Gastroesophageal sphincter (tissue), 4 donors: ENCODE data around the gene ZNF362. TPM values are rescaled to one million over a fixed set of nuclear protein-coding genes. Genes with fewer than 3 reads are reported as not detected.

Experiments used
- ATAC-seq: fragments of 150-250 bp; one replicate; pipeline ENCODE4 v1.9.1; 2016; ENCODE audit warnings: mild to moderate bottlenecking, moderate library complexity
- H3K27ac ChIP-seq, 4 donors: fragments of 200-600 bp; sonication (generic) in 3 of 4; 1 replicate in 3 of 4; 2 replicates in 1 of 4; pipeline ENCODE4 v1.5.1; 2016 to 2019
- H3K27me3 ChIP-seq: fragments of 200-600 bp; sonication (generic); one replicate; pipeline ENCODE4 v1.5.1; 2019
- H3K36me3 ChIP-seq, 2 donors: fragments of 200-600 bp; sonication (generic); one replicate each; pipeline ENCODE4 v1.5.1; 2019; ENCODE audit warnings: control low read depth in 1 of 2
- H3K4me1 ChIP-seq, 3 donors: fragments of 200-600 bp; sonication (generic); 1 replicate in 2 of 3; 2 replicates in 1 of 3; pipeline ENCODE4 v1.5.1; 2016 to 2019; ENCODE audit warnings: control low read depth in 2 of 3
- H3K4me3 ChIP-seq, 2 donors: fragments of 200-600 bp; sonication (generic); one replicate each; pipeline ENCODE4 v1.5.1; 2019; ENCODE audit warnings: mild to moderate bottlenecking in 1 of 2, moderate library complexity in 1 of 2
- H3K9me3 ChIP-seq, 3 donors: fragments of 200-600 bp; sonication (generic); one replicate each; pipeline ENCODE4 v1.5.1; 2017 to 2019; ENCODE audit warnings: control low read depth in 2 of 3
- CTCF ChIP-seq, 4 experiments: fragments of 200-600 bp in 2 of 4; fragments of 450-650 bp in 2 of 4; sonication (generic) in 1 of 4; IDR thresholded peaks; one replicate each; pipeline ENCODE4 v1.5.1; 2017 to 2019; ENCODE audit warnings: antibody characterized with exemption in 4 of 4, mild to moderate bottlenecking in 2 of 4, moderate library complexity in 2 of 4
- EP300 ChIP-seq: sonication (generic); formaldehyde crosslinking; IDR thresholded peaks from one replicate; pipeline ENCODE4 v1.6.1; 2017; ENCODE audit warnings: antibody characterized with exemption, mild to moderate bottlenecking
- POLR2A ChIP-seq, 2 donors: fragments of 450-650 bp; IDR thresholded peaks; one replicate each; pipeline ENCODE4 v1.6.1; 2017; ENCODE audit warnings: antibody characterized with exemption in 2 of 2, mild to moderate bottlenecking in 2 of 2, moderate library complexity in 1 of 2
- POLR2AphosphoS5 ChIP-seq: sonication (generic); formaldehyde crosslinking; IDR thresholded peaks from one replicate; pipeline ENCODE4 v1.6.1; 2017; ENCODE audit warnings: antibody characterized with exemption
- WGBS, 2 donors: methylation state at CpG; one replicate each; pipeline ENCODE4 v1.1.5; 2018; ENCODE audit warnings: low coverage in 1 of 2; 5-methylcytosine and 5-hydroxymethylcytosine counted together
- total RNA-seq, 4 donors: library from RNA; depleted of rRNA; stranded (reverse); fragments of >200 nt; gene quantifications; one replicate each; pipeline ENCODE4 v1.1.0, GENCODE V29; 2016

ZNF362 gene
- total RNA-seq, 4 donors from 2014 or later: 14.6 to 29.2 (median 24.1) TPM

- peaks cover 0 to 37% (median 9%) of the 10 kb centered on the region in 3 donors for H3K4me1 ChIP-seq
- peaks cover 3% of the 10 kb centered on the region for H3K27me3 ChIP-seq
- no peaks in the 10 kb centered on the region for H3K9me3 ChIP-seq
- H3K27ac ChIP-seq: peak overlapping the region in 3 of 4 donors; percentile 51 to 64 (median 61)
- WGBS, 2 donors: 73 to 100% methylated on average over 1 to 3 of the region's 4 CpGs
- ATAC-seq: peak; percentile 29
- TF ChIP-seq EP300: no peak
- TF ChIP-seq CTCF (IDR thresholded peaks at IDR 0.05): no peak
- no peak for TF ChIP-seq POLR2A (IDR thresholded peaks at IDR 0.05)
- no peak for TF ChIP-seq POLR2AphosphoS5
- no peak overlapping the region for H3K4me3 ChIP-seq
- peaks cover 0 to 35% of the 10 kb centered on the region in 2 donors for H3K36me3 ChIP-seq
Measured at GRCh38 chr1:33301273-33301984, 45.1 kb downstream of the ZNF362 start.

- TF ChIP-seq POLR2A (IDR thresholded peaks at IDR 0.05) (no peak), CTCF (IDR thresholded peaks at IDR 0.05) (no peak), POLR2AphosphoS5 (no peak), EP300 (no peak)
- 83% methylated on average over 1 of the region's 1 CpG; no CpG with 5 or more reads in 1 of the 2 donors for WGBS, 2 donors
- peaks cover 0 to 45% (median 17%) of the 10 kb centered on the region in 3 donors for H3K4me1 ChIP-seq
- no peak overlapping the region for H3K4me3 ChIP-seq
- H3K27me3 ChIP-seq: peaks cover 12% of the 10 kb centered on the region
- H3K9me3 ChIP-seq: no peaks in the 10 kb centered on the region
- no peak for ATAC-seq
- no peak overlapping the region for H3K27ac ChIP-seq
- H3K36me3 ChIP-seq: peaks cover 0 to 28% of the 10 kb centered on the region in 2 donors
Measured at GRCh38 chr1:33302325-33302724, 46.0 kb downstream of the ZNF362 start.

- H3K27me3 ChIP-seq: peaks cover 12% of the 10 kb centered on the region
- no peak overlapping the region for H3K4me3 ChIP-seq
- TF ChIP-seq POLR2A (IDR thresholded peaks at IDR 0.05) (no peak), POLR2AphosphoS5 (no peak), EP300 (no peak), CTCF (IDR thresholded peaks at IDR 0.05) (no peak)
- peaks cover 0 to 33% (median 17%) of the 10 kb centered on the region in 3 donors for H3K4me1 ChIP-seq
- peaks cover 0 to 5% of the 10 kb centered on the region in 2 donors for H3K36me3 ChIP-seq
- no peak overlapping the region for H3K27ac ChIP-seq
- no peak for ATAC-seq
- WGBS, 2 donors: 90 to 95% methylated on average over 2 to 4 of the region's 5 CpGs
- H3K9me3 ChIP-seq: no peaks in the 10 kb centered on the region
Measured at GRCh38 chr1:33305016-33305415, 48.7 kb downstream of the ZNF362 start.

GRCh38 chr1:33305816-33306652, 49.7 kb downstream of the ZNF362 start:
- TF ChIP-seq EP300: no peak
- no peak for TF ChIP-seq CTCF (IDR thresholded peaks at IDR 0.05)
- no peak for TF ChIP-seq POLR2AphosphoS5
- no peak for TF ChIP-seq POLR2A (IDR thresholded peaks at IDR 0.05)
- H3K4me1 ChIP-seq: peaks cover 0 to 23% (median 11%) of the 10 kb centered on the region in 3 donors

More at GRCh38 chr1:33305816-33306652, 49.7 kb downstream of the ZNF362 start:
- WGBS, 2 donors: 60 to 79% methylated on average over 5 to 15 of the region's 20 CpGs
- Histone ChIP-seq H3K27ac (peak overlapping the region in 1 of 4 donors; percentile 3), H3K9me3 (no peaks in the 10 kb centered on the region), H3K27me3 (peaks cover 12% of the 10 kb centered on the region), H3K4me3 (peak overlapping the region in 1 of 2 donors; percentile 44), H3K36me3 (peaks cover 0 to 5% of the 10 kb centered on the region in 2 donors)
- ATAC-seq: no peak
